GM23248 (cell line): ENCODE results near the gene EHBP1.

Experiments
- EZH2 ChIP-seq: fragments of 200-600 bp; sonication (generic); IDR thresholded peaks from 2 replicates; pipeline ENCODE4 v1.6.1; 2018; ENCODE audit warnings: antibody characterized with exemption, mild to moderate bottlenecking; ENCODE audit not compliant: insufficient read depth, poor library complexity, severe bottlenecking
- EZH2phosphoT487 ChIP-seq: fragments of 200-600 bp; sonication (generic); IDR thresholded peaks from 2 replicates; pipeline ENCODE4 v1.6.1; 2018; ENCODE audit warnings: antibody characterized with exemption, moderate library complexity, mild to moderate bottlenecking, low read depth; ENCODE audit not compliant: insufficient read depth

GRCh38 chr2:62795341-62795740 is 89.8 kb downstream of the EHBP1 start:
- TF ChIP-seq EZH2 (no peak), EZH2phosphoT487 (no peak)
